Kidney (tissue), 14 donors: ENCODE results near the gene NAT8L. TPM values are rescaled to one million over a fixed set of nuclear protein-coding genes. Genes with fewer than 3 reads are reported as not detected.

Experiments used
- DNase-seq, 5 donors: peaks; one replicate each; pipeline ENCODE4 v3.0.0-alpha.2; 2013 to 2020
- FAIRE-seq: peaks from 2 replicates; lab custom pipeline; 2012; peaks lifted over from hg19 to GRCh38; lab: Jason Lieb, UNC
- H3K27ac ChIP-seq, 2 donors: one replicate each; pipeline ENCODE4 v1.7.0; 2013; ENCODE audit warnings: low read depth in 2 of 2, low read length in 2 of 2, inconsistent platforms in 1 of 2
- H3K27me3 ChIP-seq: one replicate; pipeline ENCODE4 v1.7.1; 2013; ENCODE audit warnings: low read length, inconsistent platforms; ENCODE audit not compliant: control insufficient read depth, insufficient read depth
- H3K36me3 ChIP-seq, 3 donors: one replicate each; pipeline versions ENCODE4 v1.7.0 to v1.7.1; 2013; ENCODE audit warnings: low read length in 3 of 3, control low read depth in 1 of 3, inconsistent platforms in 1 of 3; ENCODE audit not compliant: insufficient read depth in 3 of 3, control insufficient read depth in 2 of 3
- H3K4me1 ChIP-seq, 3 donors: one replicate each; pipeline versions ENCODE4 v1.7.0 to v1.7.1; 2013; ENCODE audit warnings: low read length in 3 of 3, inconsistent platforms in 1 of 3, low read depth in 1 of 3; ENCODE audit not compliant: control insufficient read depth in 2 of 3, insufficient read depth in 2 of 3
- H3K4me3 ChIP-seq, 3 donors: one replicate each; pipeline versions ENCODE4 v1.7.0 to v1.8.1; 2013; ENCODE audit warnings: low read length in 3 of 3, control low read depth in 1 of 3, inconsistent platforms in 1 of 3
- H3K9ac ChIP-seq, 3 donors: one replicate each; pipeline versions ENCODE4 v1.7.0 to v1.7.1; 2013; ENCODE audit warnings: low read length in 3 of 3, control low read depth in 1 of 3, inconsistent platforms in 1 of 3
- H3K9me3 ChIP-seq, 3 donors: one replicate each; pipeline versions ENCODE4 v1.7.0 to v1.7.1; 2013; ENCODE audit warnings: low read length in 3 of 3, control low read depth in 1 of 3, inconsistent platforms in 1 of 3; ENCODE audit not compliant: control insufficient read depth in 2 of 3, insufficient read depth in 1 of 3
- CTCF ChIP-seq: IDR thresholded peaks from 3 replicates; pipeline ENCODE4 v1.5.1; 2012; ENCODE audit warnings: mild to moderate bottlenecking, moderate library complexity, borderline replicate concordance; ENCODE audit not compliant: insufficient read depth; ENCODE audit errors: extremely low read depth
- intact Hi-C: fragments of 100-400 bp; cut with DNase I; formaldehyde crosslinking; loops from one replicate; pipeline ENCODE4 v1.11.1; 2022
- polyA plus RNA-seq: library from polyadenylated mRNA; stranded (reverse); fragments of 350-450 nt; fragmentation: Illumina TruSeq; extraction: RNeasy Lipid Tissue Mini Kit (QIAGEN cat#74804); gene quantifications from one replicate; pipeline ENCODE4 v1.2.3, GENCODE V29; 2014; ENCODE audit warnings: low read depth, low replicate concordance; ENCODE audit not compliant: insufficient read depth
- total RNA-seq: library from RNA; stranded (reverse); fragmentation: NEBNext Ultra II Directional; extraction: Animal tissue kit (Norgen Biotek cat#: 25700); gene quantifications from one replicate; pipeline ENCODE4 v1.2.1, GENCODE V29; 2021
- donor health status: control.
- donor health status: control.
- donor health status: control.
- donor health status: control.
- donor health status: control.
- donor health status: DM: yes; HTN: yes; CAD: no.
- donor health status: Normal renal cell carcinoma (clear cell type).

NAT8L gene
- total and polyA plus RNA-seq, 2 donors from 2014 or later: 2.7 to 12.5 TPM

- Histone ChIP-seq H3K27me3 (no peaks in the 10 kb centered on the region), H3K9me3 (no peaks in the 10 kb centered on the region), H3K36me3 (no peaks in the 10 kb centered on the region), H3K9ac (no peak overlapping the region), H3K4me1 (no peaks in the 10 kb centered on the region), H3K4me3 (no peak overlapping the region), H3K27ac (no peak overlapping the region)
- TF ChIP-seq CTCF: no peak
- FAIRE-seq (no peak), DNase-seq (peak in 2 of 5 donors; percentile 8 to 49)
- intact Hi-C loops: no loop called here
These were observed 24.1 kb downstream of the NAT8L start for GRCh38 chr4:2083116-2083825.

- Histone ChIP-seq H3K4me3 (no peak overlapping the region), H3K36me3 (no peaks in the 10 kb centered on the region), H3K9me3 (no peaks in the 10 kb centered on the region), H3K27ac (no peak overlapping the region), H3K9ac (no peak overlapping the region), H3K4me1 (no peaks in the 10 kb centered on the region), H3K27me3 (no peaks in the 10 kb centered on the region)
- DNase-seq: peak in 1 of 5 donors; percentile 27
- FAIRE-seq: no peak
- no peak for TF ChIP-seq CTCF
- intact Hi-C loops: no loop called here
These were observed 24.7 kb downstream of the NAT8L start for GRCh38 chr4:2083826-2084160.

- no peak overlapping the region for H3K27ac ChIP-seq
- no peak for TF ChIP-seq CTCF
- peak in 1 of 5 donors; percentile 64 for DNase-seq
- H3K27me3 ChIP-seq: no peaks in the 10 kb centered on the region
- no peak overlapping the region for H3K4me3 ChIP-seq
- H3K4me1 ChIP-seq: no peaks in the 10 kb centered on the region
- H3K9me3 ChIP-seq: no peaks in the 10 kb centered on the region
- intact Hi-C loops: no loop called here
- H3K9ac ChIP-seq: no peak overlapping the region
- FAIRE-seq: no peak
- H3K36me3 ChIP-seq: no peaks in the 10 kb centered on the region
These were observed 25.2 kb downstream of the NAT8L start for GRCh38 chr4:2084316-2084715.
